Neuronal stem cell (in vitro differentiated cells): ENCODE measurements around the gene LHX2.
A peak's percentile ranks its signal among the peaks of the same experiment; 100 is the strongest.

Experiments used
- DNase-seq: peaks from one replicate; pipeline ENCODE4 v3.0.0-alpha.2; 2013; ENCODE audit warnings: low spot score
- H2AFZ ChIP-seq: one replicate; pipeline ENCODE4 v1.6.1; 2013; ENCODE audit warnings: mild to moderate bottlenecking, low read length, inconsistent platforms
- H2AK5ac ChIP-seq: 2 replicates; pipeline ENCODE4 v1.6.1; 2013; ENCODE audit warnings: low read depth, mild to moderate bottlenecking, inconsistent platforms, low read length, moderate library complexity, mixed read lengths
- H2BK120ac ChIP-seq: 2 replicates; pipeline ENCODE4 v1.6.1; 2013; ENCODE audit warnings: low read depth, mild to moderate bottlenecking, inconsistent platforms, low read length, moderate library complexity, mixed read lengths
- H2BK12ac ChIP-seq: one replicate; pipeline ENCODE4 v1.6.1; 2013; ENCODE audit warnings: low read length, inconsistent platforms
- H2BK15ac ChIP-seq: 2 replicates; pipeline ENCODE4 v1.6.1; 2013; ENCODE audit warnings: mild to moderate bottlenecking, low read length, inconsistent platforms, mixed read lengths
- H2BK5ac ChIP-seq: one replicate; pipeline ENCODE4 v1.6.1; 2013; ENCODE audit warnings: inconsistent platforms, mild to moderate bottlenecking, low read length, moderate library complexity
- H3K14ac ChIP-seq: one replicate; pipeline ENCODE4 v1.6.1; 2013; ENCODE audit warnings: low read length, inconsistent platforms
- H3K18ac ChIP-seq: 2 replicates; pipeline ENCODE4 v1.6.1; 2013; ENCODE audit warnings: low read length, inconsistent platforms
- H3K23ac ChIP-seq: 2 replicates; pipeline ENCODE4 v1.6.1; 2013; ENCODE audit warnings: low read depth, mild to moderate bottlenecking, mixed read lengths, low read length, inconsistent platforms; ENCODE audit not compliant: poor library complexity
- H3K27ac ChIP-seq: replicated peaks from 3 replicates; pipeline ENCODE4 v1.5.1; 2013; ENCODE audit warnings: low read length, inconsistent platforms
- H3K27me3 ChIP-seq, 3 experiments: 2 replicates each; pipeline ENCODE4 v1.6.1; 2013; ENCODE audit warnings: low read length in 3 of 3, mild to moderate bottlenecking in 2 of 3, inconsistent platforms in 1 of 3, low read depth in 1 of 3, mixed read lengths in 1 of 3, moderate library complexity in 1 of 3; ENCODE audit not compliant: control insufficient read depth in 3 of 3, insufficient read depth in 3 of 3
- H3K36me3 ChIP-seq, 2 donors: replicated peaks in 1 of 2; 2 replicates each; pipeline ENCODE4 v1.6.1; 2013; ENCODE audit warnings: low read length in 2 of 2; ENCODE audit not compliant: control insufficient read depth in 2 of 2, insufficient read depth in 2 of 2
- H3K4ac ChIP-seq: 2 replicates; pipeline ENCODE4 v1.6.1; 2013; ENCODE audit warnings: inconsistent platforms, mild to moderate bottlenecking, low read length, moderate library complexity
- H3K4me1 ChIP-seq, 2 donors: 1 replicate in 1 of 2; 2 replicates in 1 of 2; pipeline ENCODE4 v1.6.1; 2013; ENCODE audit warnings: low read length in 2 of 2, low read depth in 1 of 2; ENCODE audit not compliant: control insufficient read depth in 2 of 2, insufficient read depth in 1 of 2
- H3K4me2 ChIP-seq: one replicate; pipeline ENCODE4 v1.6.1; 2013; ENCODE audit warnings: mild to moderate bottlenecking, low read length, inconsistent platforms; ENCODE audit not compliant: insufficient read depth, poor library complexity, severe bottlenecking
- H3K4me3 ChIP-seq, 2 donors: 2 replicates each; pipeline ENCODE4 v1.5.1; 2013; ENCODE audit warnings: low read length in 2 of 2, mild to moderate bottlenecking in 2 of 2, inconsistent platforms in 1 of 2, moderate library complexity in 1 of 2
- H3K79me1 ChIP-seq: one replicate; pipeline ENCODE4 v1.6.1; 2013; ENCODE audit warnings: low read depth, mild to moderate bottlenecking, inconsistent platforms, low read length, moderate library complexity
- H3K9ac ChIP-seq: one replicate; pipeline ENCODE4 v1.6.1; 2013; ENCODE audit warnings: mild to moderate bottlenecking, low read depth, low read length, inconsistent platforms; ENCODE audit not compliant: poor library complexity
- H3K9me3 ChIP-seq, 2 donors: replicated peaks in 1 of 2; 2 replicates each; pipeline versions ENCODE3 to v1.6.1; 2013; ENCODE audit warnings: low read length in 2 of 2, mild to moderate bottlenecking in 2 of 2, inconsistent platforms in 1 of 2, low read depth in 1 of 2, mixed read lengths in 1 of 2, moderate library complexity in 1 of 2; ENCODE audit not compliant: control insufficient read depth in 2 of 2, insufficient read depth in 1 of 2
- H4K8ac ChIP-seq: one replicate; pipeline ENCODE4 v1.6.1; 2013; ENCODE audit warnings: low read depth, mild to moderate bottlenecking, inconsistent platforms, low read length, moderate library complexity
- H4K91ac ChIP-seq: one replicate; pipeline ENCODE4 v1.6.1; 2013; ENCODE audit warnings: low read length, low read depth, mild to moderate bottlenecking, inconsistent platforms; ENCODE audit not compliant: poor library complexity
- WGBS, 2 donors: extraction: QIAGEN DNeasy Blood & Tissue Kit; methylation state at CpG; one replicate each; pipeline ENCODE4 v1.1.7; 2013; ENCODE audit warnings: missing lambda C conversion rate in 2 of 2, mixed read lengths in 1 of 2; ENCODE audit not compliant: insufficient read length in 2 of 2, insufficient replicate concordance in 1 of 2; ENCODE audit errors: extremely low coverage in 2 of 2; 5-methylcytosine and 5-hydroxymethylcytosine counted together

The LHX2 gene

GRCh38 chr9:124035001-124035650 lies 23.6 kb downstream of the LHX2 start:
- Histone ChIP-seq H2BK12ac (no peak overlapping the region), H3K9ac (no peak overlapping the region), H3K27me3 (peaks cover 0 to 86% (median 0%) of the 10 kb centered on the region in 3 experiments), H4K8ac (no peak overlapping the region), H3K27ac (no peak overlapping the region), H3K4me1 (peaks cover 0 to 12% of the 10 kb centered on the region in 2 donors), H4K91ac (no peak overlapping the region), H3K23ac (no peak overlapping the region), H2BK120ac (no peak overlapping the region), H3K14ac (no peak overlapping the region), H2BK5ac (no peak overlapping the region), H3K4me3 (no peak overlapping the region), H2AFZ (no peak overlapping the region), H3K4ac (no peak overlapping the region), H3K4me2 (no peak overlapping the region), H2AK5ac (peak overlapping the region; percentile 59), H3K18ac (peak overlapping the region; percentile 53), H3K36me3 (peaks cover 0 to 10% of the 10 kb centered on the region in 2 donors), H3K79me1 (no peaks in the 10 kb centered on the region), H3K9me3 (no peaks in the 10 kb centered on the region), H2BK15ac (peak overlapping the region; percentile 16)
- no CpG with 5 or more reads among the region's 17 CpGs for WGBS, 2 donors
- DNase-seq = no peak

DNA sequence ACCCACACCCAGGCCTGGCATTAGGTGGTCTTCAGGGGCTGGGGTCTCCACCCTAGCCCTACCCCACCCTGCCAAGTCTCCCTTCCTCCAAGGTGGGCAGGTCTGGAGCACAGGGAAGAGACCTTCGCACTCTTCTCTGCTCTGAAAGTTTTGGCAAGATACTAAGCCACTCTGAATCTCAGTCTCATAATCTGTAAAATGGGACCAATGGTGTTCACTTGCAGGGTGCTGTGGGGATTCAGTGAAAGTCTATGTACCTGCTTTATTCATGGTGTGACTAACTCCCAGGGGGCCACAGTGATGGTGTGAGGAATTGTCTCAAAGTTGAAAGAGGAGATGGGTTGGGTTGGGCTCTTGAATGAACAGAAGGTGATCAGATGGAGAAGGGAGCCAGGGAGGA lies 25.0 kb downstream of the LHX2 start:
- no peak overlapping the region for H4K91ac ChIP-seq
- no peak overlapping the region for H2BK5ac ChIP-seq
- no peaks in the 10 kb centered on the region for H3K9me3 ChIP-seq
- peaks cover 0 to 7% of the 10 kb centered on the region in 2 donors for H3K36me3 ChIP-seq
- WGBS, 2 donors = no CpG with 5 or more reads among the region's 1 CpG
- no peak for DNase-seq
- H3K27me3 ChIP-seq = peaks cover 0 to 83% (median 0%) of the 10 kb centered on the region in 3 experiments
- no peak overlapping the region for H2AFZ ChIP-seq
- peak overlapping the region; percentile 57 for H2AK5ac ChIP-seq
- H3K27ac ChIP-seq = no peak overlapping the region
- H3K4ac ChIP-seq = no peak overlapping the region
- peaks cover 0 to 19% of the 10 kb centered on the region in 2 donors for H3K4me1 ChIP-seq
- no peak overlapping the region for H3K4me3 ChIP-seq
- H2BK15ac ChIP-seq = no peak overlapping the region
- H3K4me2 ChIP-seq = no peak overlapping the region
- no peak overlapping the region for H4K8ac ChIP-seq
- H3K23ac ChIP-seq = no peak overlapping the region
- H3K9ac ChIP-seq = no peak overlapping the region
- H3K79me1 ChIP-seq = no peaks in the 10 kb centered on the region
- no peak overlapping the region for H2BK12ac ChIP-seq
- H3K18ac ChIP-seq = peak overlapping the region; percentile 62
- H3K14ac ChIP-seq = no peak overlapping the region
- H2BK120ac ChIP-seq = no peak overlapping the region

GRCh38 chr9:124037790-124038189 lies 26.2 kb downstream of the LHX2 start:
- Histone ChIP-seq H4K8ac (no peak overlapping the region), H3K4me1 (peaks cover 0 to 18% of the 10 kb centered on the region in 2 donors), H3K36me3 (no peaks in the 10 kb centered on the region), H2AK5ac (peak overlapping the region; percentile 23), H3K4ac (no peak overlapping the region), H3K79me1 (no peaks in the 10 kb centered on the region), H4K91ac (no peak overlapping the region), H3K4me3 (no peak overlapping the region), H3K4me2 (no peak overlapping the region), H2BK15ac (no peak overlapping the region), H3K18ac (peak overlapping the region; percentile 60), H2BK120ac (no peak overlapping the region), H3K27me3 (peaks cover 0 to 83% (median 0%) of the 10 kb centered on the region in 3 experiments), H3K23ac (no peak overlapping the region), H2BK12ac (no peak overlapping the region), H2AFZ (no peak overlapping the region), H3K14ac (no peak overlapping the region), H2BK5ac (peak overlapping the region; percentile 16), H3K9me3 (no peaks in the 10 kb centered on the region), H3K9ac (no peak overlapping the region), H3K27ac (no peak overlapping the region)
- no peak for DNase-seq
- WGBS, 2 donors = no CpG with 5 or more reads among the region's 6 CpGs

GRCh38 chr9:124038239-124038638 lies 26.7 kb downstream of the LHX2 start:
- no peak overlapping the region for H3K27ac ChIP-seq
- no peak overlapping the region for H2BK12ac ChIP-seq
- no peaks in the 10 kb centered on the region for H3K9me3 ChIP-seq
- no peak for DNase-seq
- peaks cover 0 to 81% (median 0%) of the 10 kb centered on the region in 3 experiments for H3K27me3 ChIP-seq
- H4K91ac ChIP-seq = no peak overlapping the region
- WGBS, 2 donors = no CpG with 5 or more reads among the region's 6 CpGs
- no peak overlapping the region for H3K18ac ChIP-seq
- no peak overlapping the region for H3K4ac ChIP-seq
- H3K4me1 ChIP-seq = peaks cover 0 to 18% of the 10 kb centered on the region in 2 donors
- no peak overlapping the region for H3K9ac ChIP-seq
- H3K79me1 ChIP-seq = no peaks in the 10 kb centered on the region
- no peak overlapping the region for H2AFZ ChIP-seq
- H3K4me3 ChIP-seq = no peak overlapping the region
- peak overlapping the region; percentile 16 for H2BK5ac ChIP-seq
- H3K36me3 ChIP-seq = no peaks in the 10 kb centered on the region
- H4K8ac ChIP-seq = no peak overlapping the region
- no peak overlapping the region for H3K23ac ChIP-seq
- no peak overlapping the region for H3K14ac ChIP-seq
- no peak overlapping the region for H2BK15ac ChIP-seq
- H2BK120ac ChIP-seq = no peak overlapping the region
- no peak overlapping the region for H3K4me2 ChIP-seq
- H2AK5ac ChIP-seq = peak overlapping the region; percentile 23
